Measurements from ENCODE around the gene ARHGAP8.

ARHGAP8 gene

DNA sequence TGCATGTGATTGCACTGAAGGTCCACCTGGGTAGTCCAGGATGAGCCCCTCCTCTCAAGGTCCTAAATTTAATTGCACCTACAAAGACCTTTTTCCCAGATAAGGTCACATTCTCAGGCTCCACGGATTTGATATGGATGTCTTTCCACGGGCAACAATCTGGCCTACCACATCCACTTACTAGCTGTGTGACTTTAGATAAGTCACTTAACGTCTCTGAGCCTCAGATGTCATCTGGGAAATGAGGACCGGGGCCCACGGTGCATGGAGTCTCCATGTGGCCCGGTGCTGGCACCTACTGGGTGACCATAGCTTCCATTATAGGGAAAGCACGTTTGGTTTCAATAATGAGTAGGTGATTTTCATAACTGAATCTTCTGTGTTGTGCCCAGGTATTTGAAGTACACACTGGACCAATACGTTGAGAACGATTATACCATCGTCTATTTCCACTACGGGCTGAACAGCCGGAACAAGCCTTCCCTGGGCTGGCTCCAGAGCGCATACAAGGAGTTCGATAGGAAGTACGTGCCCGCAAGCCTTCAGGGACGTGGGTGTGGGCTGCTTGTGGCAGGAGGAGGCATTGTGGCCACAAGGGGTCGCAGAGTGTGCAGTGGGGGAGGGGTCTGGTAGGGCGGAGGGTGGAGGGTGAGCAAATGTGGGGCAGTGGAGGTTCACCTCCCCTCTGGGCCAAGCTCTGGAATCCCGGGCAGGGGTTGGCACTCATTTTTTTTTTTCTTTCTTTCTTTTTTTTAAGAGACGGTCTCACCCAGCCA lies 55.7 kb downstream of the ARHGAP8 start:
- TF ChIP-seq, protein P1, sequence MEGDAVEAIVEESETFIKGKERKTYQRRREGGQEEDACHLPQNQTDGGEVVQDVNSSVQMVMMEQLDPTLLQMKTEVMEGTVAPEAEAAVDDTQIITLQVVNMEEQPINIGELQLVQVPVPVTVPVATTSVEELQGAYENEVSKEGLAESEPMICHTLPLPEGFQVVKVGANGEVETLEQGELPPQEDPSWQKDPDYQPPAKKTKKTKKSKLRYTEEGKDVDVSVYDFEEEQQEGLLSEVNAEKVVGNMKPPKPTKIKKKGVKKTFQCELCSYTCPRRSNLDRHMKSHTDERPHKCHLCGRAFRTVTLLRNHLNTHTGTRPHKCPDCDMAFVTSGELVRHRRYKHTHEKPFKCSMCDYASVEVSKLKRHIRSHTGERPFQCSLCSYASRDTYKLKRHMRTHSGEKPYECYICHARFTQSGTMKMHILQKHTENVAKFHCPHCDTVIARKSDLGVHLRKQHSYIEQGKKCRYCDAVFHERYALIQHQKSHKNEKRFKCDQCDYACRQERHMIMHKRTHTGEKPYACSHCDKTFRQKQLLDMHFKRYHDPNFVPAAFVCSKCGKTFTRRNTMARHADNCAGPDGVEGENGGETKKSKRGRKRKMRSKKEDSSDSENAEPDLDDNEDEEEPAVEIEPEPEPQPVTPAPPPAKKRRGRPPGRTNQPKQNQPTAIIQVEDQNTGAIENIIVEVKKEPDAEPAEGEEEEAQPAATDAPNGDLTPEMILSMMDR (IDR thresholded peaks at IDR 0.05; ENCODE audit: low read length, missing control alignments) = peak; percentile 21
- no peak for DNase-seq (ENCODE audit: low read depth)
- no peak overlapping the region for H3K4me3 ChIP-seq (replicated peaks; ENCODE audit: low read depth, low read length)

DNA sequence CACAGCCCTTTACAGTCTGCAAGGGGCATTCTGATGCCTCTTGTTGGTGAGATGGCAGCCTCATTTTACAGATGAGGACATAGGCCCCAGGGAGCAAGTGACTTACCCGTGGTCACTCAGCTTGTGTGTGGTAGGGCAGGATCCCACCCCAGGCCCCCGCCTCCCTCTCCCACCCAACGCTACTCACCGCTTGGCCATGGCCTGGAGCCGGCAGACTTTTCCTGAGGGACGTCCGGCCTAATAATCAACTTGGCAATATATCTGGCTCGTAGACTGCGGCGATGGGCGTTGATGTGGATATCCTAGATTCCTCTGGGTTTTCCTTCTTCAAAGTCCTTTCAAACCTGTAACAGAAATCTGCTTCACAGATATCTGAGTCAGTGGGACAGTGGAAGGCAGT lies 57.1 kb downstream of the ARHGAP8 start:
- no peak overlapping the region for H3K4me3 ChIP-seq (replicated peaks; ENCODE audit: low read depth, low read length)
- no peak for DNase-seq (ENCODE audit: low read depth)
- TF ChIP-seq, protein P1 (IDR thresholded peaks at IDR 0.05; ENCODE audit: low read length, missing control alignments) = no peak

- TF ChIP-seq, protein P1 (IDR thresholded peaks at IDR 0.05; ENCODE audit: low read length, missing control alignments) = no peak
- DNase-seq (ENCODE audit: low read depth) = no peak
- no peak overlapping the region for H3K4me3 ChIP-seq (replicated peaks; ENCODE audit: low read depth, low read length)
Observed at GRCh38 chr22:44811141-44811540, 58.8 kb downstream of the ARHGAP8 start.

GRCh38 chr22:44813416-44813815 lies 61.0 kb downstream of the ARHGAP8 start:
- DNase-seq (ENCODE audit: low read depth) = no peak
- TF ChIP-seq, protein P1 (IDR thresholded peaks at IDR 0.05; ENCODE audit: low read length, missing control alignments) = no peak
- no peak overlapping the region for H3K4me3 ChIP-seq (replicated peaks; ENCODE audit: low read depth, low read length)

- TF ChIP-seq, protein P1 (IDR thresholded peaks at IDR 0.05; ENCODE audit: low read length, missing control alignments) = no peak
- H3K4me3 ChIP-seq (replicated peaks; ENCODE audit: low read depth, low read length) = no peak overlapping the region
- no peak for DNase-seq (ENCODE audit: low read depth)
Observed at GRCh38 chr22:44814266-44815098, 62.1 kb downstream of the ARHGAP8 start.

GRCh38 chr22:44815099-44816070 lies 63.0 kb downstream of the ARHGAP8 start:
- TF ChIP-seq, protein P1 (IDR thresholded peaks at IDR 0.05; ENCODE audit: low read length, missing control alignments) = no peak
- H3K4me3 ChIP-seq (replicated peaks; ENCODE audit: low read depth, low read length) = no peak overlapping the region
- DNase-seq (ENCODE audit: low read depth) = no peak

Measured in fibroblast of pulmonary artery (primary cell).